Measurements from ENCODE around the gene NSD1. TPM values are rescaled to one million over a fixed set of nuclear protein-coding genes. Genes with fewer than 3 reads are reported as not detected.

NSD1 gene
- total RNA-seq, 3 donors from 2014 or later: 37.7 to 52.2 (median 38.6) TPM

DNA sequence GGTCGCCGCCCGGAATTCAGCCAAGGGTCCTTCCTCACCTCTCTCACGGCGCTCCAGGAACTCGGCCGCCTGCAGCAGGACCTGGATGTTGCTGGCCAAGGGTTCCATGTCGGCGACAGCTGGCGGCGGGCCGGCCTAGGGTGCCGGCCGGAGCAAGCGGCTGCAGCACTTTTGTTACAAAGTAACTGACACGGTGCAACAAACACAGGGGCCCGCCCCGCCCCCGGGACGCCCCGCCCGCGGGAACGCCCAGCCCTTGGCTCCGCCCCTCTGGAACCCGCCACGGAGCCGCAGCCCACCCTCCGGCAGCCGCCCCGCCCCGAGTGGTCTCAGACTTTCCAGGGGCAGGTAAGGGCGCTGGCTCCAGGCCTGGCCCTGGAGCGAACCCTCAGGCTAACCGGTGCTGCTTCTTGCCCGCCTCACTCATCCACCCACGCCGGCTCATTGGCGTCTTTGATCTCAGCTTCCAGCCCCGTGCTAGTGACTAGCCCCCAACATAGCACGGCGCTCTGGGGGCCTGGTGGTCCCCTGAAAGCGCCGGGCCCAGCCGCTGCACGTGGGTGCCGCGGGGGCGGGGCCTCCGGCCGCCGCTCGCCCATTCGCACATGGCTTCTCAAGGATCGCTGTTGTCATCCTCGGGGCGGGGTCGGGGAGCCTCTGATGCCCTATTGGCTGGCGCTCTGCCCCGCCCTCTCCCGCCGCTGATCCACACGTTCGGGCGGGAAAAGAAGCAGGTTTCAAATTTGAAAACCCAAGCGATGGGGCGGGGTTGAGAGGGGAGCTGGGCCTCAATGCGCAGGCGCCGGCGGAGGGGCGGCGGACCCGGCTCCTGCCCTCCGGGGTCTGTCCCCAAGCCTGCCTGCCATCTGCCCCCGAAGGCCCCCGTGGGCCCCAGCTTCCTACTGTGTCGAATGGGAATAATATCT, 178.4 kb downstream of the NSD1 start, which contains the start of gene MXD3:
TSS of gene MXD3 (minus strand) at position 176 of the 926 bp plus-strand sequence. CDS start at position 108, 68 bp downstream.
- DNase-seq (ENCODE audit: low spot score in 2 of 2): peak; percentile 96
- Histone ChIP-seq H3K36me3 (no peaks in the 10 kb centered on the region), H3K27me3 (no peaks in the 10 kb centered on the region), H3K27ac (peak within 1 kb of the TSS in 1 of 2 donors; percentile 36), H3K4me1 (peaks cover 10 to 11% of the 10 kb centered on the region in 2 donors), H3K4me3 (peak within 1 kb of the TSS; percentile 47 to 72 (median 61)), H3K9me3 (no peaks in the 10 kb centered on the region)
- intact Hi-C loops (cut with DNase I; ENCODE audit: low total_unique reads): loop anchor here (10.0 kb wide), 1 partner anchor 53 kb away; no protein-coding TSS in a partner anchor
- TF ChIP-seq POLR2AphosphoS5 (IDR thresholded peaks at IDR 0.05) (peak in 1 of 3 donors; percentile 31), POLR2A (IDR thresholded peaks at IDR 0.05) (no peak)
- TF ChIP-seq, protein P1, sequence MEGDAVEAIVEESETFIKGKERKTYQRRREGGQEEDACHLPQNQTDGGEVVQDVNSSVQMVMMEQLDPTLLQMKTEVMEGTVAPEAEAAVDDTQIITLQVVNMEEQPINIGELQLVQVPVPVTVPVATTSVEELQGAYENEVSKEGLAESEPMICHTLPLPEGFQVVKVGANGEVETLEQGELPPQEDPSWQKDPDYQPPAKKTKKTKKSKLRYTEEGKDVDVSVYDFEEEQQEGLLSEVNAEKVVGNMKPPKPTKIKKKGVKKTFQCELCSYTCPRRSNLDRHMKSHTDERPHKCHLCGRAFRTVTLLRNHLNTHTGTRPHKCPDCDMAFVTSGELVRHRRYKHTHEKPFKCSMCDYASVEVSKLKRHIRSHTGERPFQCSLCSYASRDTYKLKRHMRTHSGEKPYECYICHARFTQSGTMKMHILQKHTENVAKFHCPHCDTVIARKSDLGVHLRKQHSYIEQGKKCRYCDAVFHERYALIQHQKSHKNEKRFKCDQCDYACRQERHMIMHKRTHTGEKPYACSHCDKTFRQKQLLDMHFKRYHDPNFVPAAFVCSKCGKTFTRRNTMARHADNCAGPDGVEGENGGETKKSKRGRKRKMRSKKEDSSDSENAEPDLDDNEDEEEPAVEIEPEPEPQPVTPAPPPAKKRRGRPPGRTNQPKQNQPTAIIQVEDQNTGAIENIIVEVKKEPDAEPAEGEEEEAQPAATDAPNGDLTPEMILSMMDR (IDR thresholded peaks at IDR 0.05): no peak

DNA sequence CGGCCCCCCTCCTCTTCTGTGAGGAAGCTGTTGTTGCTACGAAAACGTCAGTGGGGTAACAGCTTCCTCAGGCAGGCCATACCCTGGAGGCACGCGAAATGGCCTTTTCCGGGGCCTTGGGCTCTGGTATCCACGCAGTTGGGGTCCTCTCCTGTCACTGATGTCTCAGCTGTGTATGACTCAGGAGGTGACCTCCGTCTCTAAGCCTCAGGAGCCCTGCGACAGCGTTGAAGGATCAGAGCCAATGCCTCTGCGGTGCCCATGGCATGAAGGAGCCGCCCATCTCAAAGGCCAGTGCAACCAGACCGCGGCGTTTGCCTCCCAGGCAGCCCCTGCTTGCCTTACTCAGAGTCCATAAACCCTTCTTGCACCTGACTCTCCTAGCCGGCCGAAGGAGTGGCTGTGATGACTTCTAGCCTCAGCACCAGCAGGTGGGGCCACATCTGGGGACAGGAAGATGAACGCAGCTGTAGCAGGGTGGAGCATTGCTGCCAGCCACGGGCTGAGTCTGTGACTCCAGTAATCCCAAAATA, 179.1 kb downstream of the NSD1 start:
- peak overlapping the region in 2 of 3 donors; percentile 61 to 72 for H3K4me3 ChIP-seq
- intact Hi-C loops (cut with DNase I; ENCODE audit: low total_unique reads): loop anchor here (10.0 kb wide), 1 partner anchor 52 kb away; no protein-coding TSS in a partner anchor
- TF ChIP-seq POLR2A (IDR thresholded peaks at IDR 0.05): no peak
- TF ChIP-seq, protein P1 (IDR thresholded peaks at IDR 0.05): no peak
- TF ChIP-seq POLR2AphosphoS5 (IDR thresholded peaks at IDR 0.05): no peak

DNA sequence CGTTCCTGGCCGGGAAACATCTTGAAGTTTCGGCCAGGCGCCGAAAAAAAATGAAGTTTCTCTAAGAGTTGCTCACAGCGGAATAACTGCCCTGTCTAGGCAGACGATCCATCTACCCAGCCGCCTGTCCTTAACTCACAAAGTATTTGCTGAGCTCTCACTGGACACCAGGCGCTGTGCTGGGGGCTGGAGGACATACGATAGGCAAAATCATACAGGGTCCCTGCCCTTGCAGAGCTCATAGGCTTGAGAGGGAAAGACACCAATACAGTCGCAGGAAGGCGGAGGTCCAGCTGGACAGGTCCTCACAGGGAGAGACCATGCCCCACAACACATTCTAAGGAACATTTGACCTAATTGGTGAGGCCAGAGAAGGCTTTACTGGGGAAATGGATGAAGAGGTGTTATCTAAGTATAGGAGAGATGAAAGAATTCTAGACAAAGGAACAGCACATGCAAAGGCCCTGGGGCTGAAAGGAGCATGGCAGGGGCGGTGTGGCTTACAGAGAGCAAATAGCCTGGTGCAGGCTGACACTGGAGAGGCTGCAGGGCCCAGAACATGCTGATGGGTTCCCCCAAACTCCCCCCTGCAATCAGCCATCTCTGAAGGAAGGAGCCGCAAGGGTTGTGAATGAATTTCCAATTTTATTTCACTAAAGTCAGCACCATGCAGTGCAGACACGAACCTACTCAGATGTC, 180.1 kb downstream of the NSD1 start:
- H3K36me3 ChIP-seq: no peaks in the 10 kb centered on the region
- no peak overlapping the region for H3K27ac ChIP-seq
- peaks cover 5 to 11% of the 10 kb centered on the region in 2 donors for H3K4me1 ChIP-seq
- intact Hi-C loops (cut with DNase I; ENCODE audit: low total_unique reads): loop anchor here (10.0 kb wide), 1 partner anchor 51 kb away; no protein-coding TSS in a partner anchor
- TF ChIP-seq POLR2AphosphoS5 (IDR thresholded peaks at IDR 0.05) (no peak), POLR2A (IDR thresholded peaks at IDR 0.05) (no peak)
- TF ChIP-seq, protein P1 (IDR thresholded peaks at IDR 0.05): no peak
- H3K9me3 ChIP-seq: no peaks in the 10 kb centered on the region
- no peak for DNase-seq (ENCODE audit: low spot score in 2 of 2)
- no peak overlapping the region for H3K4me3 ChIP-seq
- H3K27me3 ChIP-seq: no peaks in the 10 kb centered on the region

More for the DNA sequence above, 179.1 kb downstream of the NSD1 start:
- Histone ChIP-seq H3K27me3 (no peaks in the 10 kb centered on the region), H3K4me1 (peaks cover 8 to 11% of the 10 kb centered on the region in 2 donors), H3K36me3 (no peaks in the 10 kb centered on the region), H3K9me3 (no peaks in the 10 kb centered on the region), H3K27ac (no peak overlapping the region)
- DNase-seq (ENCODE audit: low spot score in 2 of 2): peak in 1 of 2 donors; percentile 45

DNA sequence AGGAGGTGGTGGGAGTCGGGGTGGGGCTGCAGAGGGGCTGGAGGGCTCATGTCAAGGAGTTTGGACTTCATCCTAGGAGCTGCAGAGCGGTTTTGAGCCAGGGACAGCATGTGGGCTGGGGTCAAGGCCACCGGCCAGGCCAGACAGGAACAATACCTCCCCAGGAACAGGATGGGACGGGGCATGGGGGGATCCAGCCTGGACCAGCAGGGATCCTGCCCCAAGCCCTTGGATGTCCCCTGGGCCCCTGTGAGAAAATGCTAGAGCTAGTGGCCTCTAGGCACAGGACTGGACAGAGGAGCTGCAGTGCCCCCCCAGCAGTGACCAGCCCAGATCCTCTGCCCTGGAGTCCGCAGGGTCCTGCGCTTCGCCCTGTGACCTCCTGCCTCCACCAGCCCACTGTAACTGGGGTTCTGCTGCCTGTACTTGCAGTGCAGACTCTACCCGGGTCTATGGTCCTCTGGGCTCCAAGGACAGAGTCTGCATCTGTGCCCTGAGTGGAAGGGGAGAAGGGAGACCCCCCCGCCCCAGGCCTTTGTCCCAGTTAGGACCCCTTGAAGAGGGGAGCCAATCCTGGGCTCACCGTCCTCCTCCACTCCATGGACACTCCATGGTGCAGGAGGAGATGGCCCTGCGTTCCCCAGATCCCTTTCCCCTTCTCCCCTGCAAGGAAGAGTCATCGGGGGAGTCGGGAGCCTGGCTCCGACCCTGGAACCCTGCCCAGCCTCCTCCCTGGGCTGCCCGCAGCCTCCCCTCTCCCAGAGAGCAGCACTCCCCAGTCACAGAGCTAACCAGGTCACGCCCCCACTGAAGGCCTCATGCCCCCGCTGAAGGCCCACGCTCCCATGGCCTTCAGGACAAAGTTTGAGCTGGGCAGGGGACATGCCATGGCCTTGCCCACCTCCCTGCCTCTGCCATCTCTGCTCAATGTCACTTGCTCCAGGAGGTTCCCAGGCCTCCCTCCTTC, 181.1 kb downstream of the NSD1 start:
- Histone ChIP-seq H3K36me3 (no peaks in the 10 kb centered on the region), H3K4me3 (no peak overlapping the region), H3K27ac (no peak overlapping the region), H3K27me3 (no peaks in the 10 kb centered on the region), H3K4me1 (peaks cover 5 to 11% of the 10 kb centered on the region in 2 donors), H3K9me3 (no peaks in the 10 kb centered on the region)
- intact Hi-C loops (cut with DNase I; ENCODE audit: low total_unique reads): loop anchor here (5.0 to 10.0 kb wide), 2 partner anchors 50 to 202 kb away; no protein-coding TSS in a partner anchor
- no peak for DNase-seq (ENCODE audit: low spot score in 2 of 2)
- no peak for TF ChIP-seq POLR2AphosphoS5 (IDR thresholded peaks at IDR 0.05)
- TF ChIP-seq, protein P1 (IDR thresholded peaks at IDR 0.05): no peak
- no peak for TF ChIP-seq POLR2A (IDR thresholded peaks at IDR 0.05)
